OCI-LY3 (cell line): ENCODE data around the gene ZNF80.

Experiments
- CTCF ChIP-seq: fragments of 200-600, 300-600 bp; sonication (generic); IDR thresholded peaks from 2 replicates; pipeline ENCODE4 v1.5.1; 2014; ENCODE audit warnings: antibody characterized with exemption, low read length, low read depth
- EZH2phosphoT487 ChIP-seq: fragments of 200-600 bp; shearing (Covaris generic); IDR thresholded peaks from 2 replicates; pipeline ENCODE4 v1.6.1; 2018; ENCODE audit warnings: antibody characterized with exemption, mixed run types, low read depth

DNA sequence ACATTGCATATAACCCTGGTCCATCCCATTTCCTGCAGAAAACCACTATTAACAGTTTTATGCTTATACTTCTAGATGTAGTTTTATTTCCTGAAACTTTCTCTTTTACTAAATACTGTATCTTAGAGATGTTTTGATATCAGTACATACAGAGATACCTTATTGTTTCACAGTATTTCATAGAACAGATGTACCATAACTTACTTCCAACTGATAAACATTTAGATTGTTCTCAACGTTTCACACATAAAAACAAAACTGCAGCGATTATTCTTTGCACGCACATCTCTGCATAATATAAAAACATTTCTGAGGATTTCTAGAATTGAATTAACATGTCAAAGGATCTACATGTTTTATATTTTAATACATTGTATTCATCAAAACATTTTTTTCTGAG, 2.6 kb downstream of the ZNF80 start:
- no peak for TF ChIP-seq CTCF
- no peak for TF ChIP-seq EZH2phosphoT487
